ENCODE results near the gene NEK10. TPM values are rescaled to one million over a fixed set of nuclear protein-coding genes. Genes with fewer than 3 reads are reported as not detected.

Gene NEK10
- total RNA-seq, 2 experiments from 2014 or later, result 0.35 to 0.86 TPM

DNA sequence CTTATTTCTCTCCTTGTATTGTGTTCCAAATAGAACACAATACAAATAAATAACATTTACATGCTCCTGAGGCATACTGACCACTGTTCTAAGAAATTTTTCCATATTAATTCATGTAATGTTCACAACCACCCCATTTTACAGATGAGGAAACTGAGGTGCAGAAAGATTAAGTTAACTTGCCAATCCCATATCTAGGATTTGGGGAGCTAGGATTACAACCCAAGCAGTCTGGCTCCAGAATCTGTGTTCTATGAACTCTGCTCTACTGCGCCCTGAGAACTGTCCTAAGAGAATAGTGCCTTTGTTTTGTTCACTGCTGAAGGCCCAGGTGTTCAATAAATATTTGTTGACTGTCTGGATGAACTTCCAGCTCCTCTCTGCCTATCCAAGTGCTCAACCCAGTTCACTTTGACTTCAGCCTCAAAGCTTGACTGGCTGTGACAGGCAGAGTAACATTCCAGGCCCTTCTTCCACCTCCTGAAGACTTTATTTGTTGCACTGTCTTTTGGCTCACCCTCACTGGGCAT lies 3.1 kb downstream of the NEK10 start:
- POLR2A ChIA-PET, result interaction anchor here (1.4 kb wide), 1 partner anchor 12 kb away, joined by 4 read pairs; no protein-coding TSS in a partner anchor

DNA sequence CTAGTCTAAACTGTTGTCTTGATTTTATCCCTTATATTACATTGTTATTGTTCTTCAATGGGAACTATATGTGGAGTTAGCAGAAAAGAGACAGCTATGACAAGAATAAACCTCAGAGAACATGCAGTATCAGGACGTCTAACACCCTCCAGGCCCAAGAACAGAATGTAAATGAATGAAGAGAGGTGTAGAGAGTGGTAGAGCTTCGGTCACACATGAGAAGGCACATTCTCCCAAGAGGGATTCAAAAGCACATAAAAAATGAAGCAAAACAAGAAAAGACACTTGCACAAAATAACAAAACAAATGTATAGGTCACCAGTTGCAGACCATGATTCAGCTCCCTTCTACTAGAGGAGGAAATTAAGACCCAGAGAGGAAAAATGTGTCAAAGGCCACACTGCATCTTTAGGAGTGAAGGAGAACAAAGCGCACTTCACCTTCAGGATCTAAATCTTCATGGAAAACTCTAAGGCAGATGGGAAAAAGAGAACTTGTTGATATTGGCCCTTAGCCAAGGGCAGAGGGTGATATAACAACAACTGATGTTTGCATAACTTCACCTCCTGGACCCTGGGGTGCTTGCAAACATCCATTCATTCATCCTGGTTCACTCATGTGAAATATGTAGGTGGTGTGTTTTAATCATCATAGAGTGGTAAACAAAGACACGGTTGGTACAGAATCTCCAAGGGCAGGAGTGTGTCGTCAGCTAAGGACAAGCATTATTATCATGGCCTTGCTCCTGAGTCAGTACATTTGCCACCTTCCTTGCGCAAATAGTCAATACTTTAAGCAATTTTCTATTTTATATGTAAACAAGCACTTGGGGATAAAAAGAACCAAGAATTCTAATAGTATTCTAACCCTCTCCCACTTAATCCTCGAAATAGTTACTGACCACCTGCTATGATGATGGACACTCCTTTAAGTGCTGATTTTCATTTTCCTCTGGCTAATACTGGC lies 8.8 kb downstream of the NEK10 start:
- Mint-ChIP-seq H3K9me3 (no peaks in the 10 kb centered on the region), H3K4me1 (peaks cover 28% of the 10 kb centered on the region), H3K36me3 (ENCODE audit: low read depth) (no peaks in the 10 kb centered on the region), H3K4me3 (no peak overlapping the region), H3K27me3 (peaks cover 1% of the 10 kb centered on the region), H3K27ac (no peak overlapping the region)
- POLR2A ChIA-PET, result interaction anchor here (1.0 to 1.5 kb wide), 2 partner anchors 9 to 14 kb away, joined by 3 read pairs; no protein-coding TSS in a partner anchor
- CTCF ChIA-PET, result no interaction called here
- DNase-seq, result no peak

More for the DNA sequence above, 3.1 kb downstream of the NEK10 start:
- Mint-ChIP-seq H3K4me1 (peaks cover 18% of the 10 kb centered on the region), H3K27me3 (peaks cover 3% of the 10 kb centered on the region), H3K9me3 (no peaks in the 10 kb centered on the region), H3K27ac (no peak overlapping the region), H3K4me3 (no peak overlapping the region), H3K36me3 (ENCODE audit: low read depth) (no peaks in the 10 kb centered on the region)
- DNase-seq, result no peak
- CTCF ChIA-PET, result interaction anchor here (0.6 to 4.5 kb wide), 3 partner anchors 8 to 136 kb away, joined by 3 to 19 read pairs (median 5); no protein-coding TSS in a partner anchor

DNA sequence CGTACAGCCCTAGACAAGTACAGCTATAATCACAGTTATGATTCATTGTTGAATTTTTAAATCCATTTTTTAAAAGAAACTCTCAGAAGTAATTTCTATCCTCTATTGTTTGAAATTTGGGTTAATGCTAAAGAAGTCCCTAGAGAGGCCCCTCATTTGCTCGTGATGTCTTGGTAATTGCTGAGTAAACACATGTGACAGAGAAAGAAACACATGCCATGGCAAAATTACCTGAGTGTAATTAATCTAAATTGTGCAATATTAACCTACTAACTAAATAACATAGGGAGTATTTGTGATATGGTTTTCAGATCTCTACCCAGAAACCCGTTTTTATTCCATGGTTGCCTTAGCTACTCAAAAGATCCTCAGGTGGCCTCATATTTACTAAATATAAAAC lies 10.8 kb downstream of the NEK10 start:
- no peak overlapping the region for H3K4me3 Mint-ChIP-seq
- H3K36me3 Mint-ChIP-seq (ENCODE audit: low read depth), result no peaks in the 10 kb centered on the region
- ChIA-PET CTCF (interaction anchor here (0.6 to 1.8 kb wide), 17 partner anchors 9 to 354 kb away, joined by 3 to 19 read pairs (median 4); partner anchors contain the start of genes NEK10 and SLC4A7), POLR2A (interaction anchor here (0.8 to 1.3 kb wide), 2 partner anchors 34 to 126 kb away, joined by 3 to 4 read pairs; partner anchors contain the start of gene SLC4A7)
- H3K27ac Mint-ChIP-seq, result peak overlapping the region; percentile 74
- peaks cover 34% of the 10 kb centered on the region for H3K4me1 Mint-ChIP-seq
- no peak for DNase-seq
- H3K9me3 Mint-ChIP-seq, result no peaks in the 10 kb centered on the region
- peaks cover 3% of the 10 kb centered on the region for H3K27me3 Mint-ChIP-seq

- H3K36me3 Mint-ChIP-seq (ENCODE audit: low read depth), result no peaks in the 10 kb centered on the region
- H3K27ac Mint-ChIP-seq, result peak overlapping the region; percentile 74
- CTCF ChIA-PET, result interaction anchor here (0.6 to 1.8 kb wide), 16 partner anchors 9 to 354 kb away, joined by 3 to 19 read pairs (median 4); partner anchors contain the start of genes NEK10 and SLC4A7
- no peak overlapping the region for H3K4me3 Mint-ChIP-seq
- H3K27me3 Mint-ChIP-seq, result peaks cover 3% of the 10 kb centered on the region
- POLR2A ChIA-PET, result interaction anchor here (0.8 to 1.3 kb wide), 2 partner anchors 34 to 127 kb away, joined by 3 to 4 read pairs; partner anchors contain the start of gene SLC4A7
- peaks cover 34% of the 10 kb centered on the region for H3K4me1 Mint-ChIP-seq
- no peaks in the 10 kb centered on the region for H3K9me3 Mint-ChIP-seq
- peak; percentile 68 for DNase-seq
These were observed 11.4 kb downstream of the NEK10 start for GRCh38 chr3:27357665-27358258.

DNA sequence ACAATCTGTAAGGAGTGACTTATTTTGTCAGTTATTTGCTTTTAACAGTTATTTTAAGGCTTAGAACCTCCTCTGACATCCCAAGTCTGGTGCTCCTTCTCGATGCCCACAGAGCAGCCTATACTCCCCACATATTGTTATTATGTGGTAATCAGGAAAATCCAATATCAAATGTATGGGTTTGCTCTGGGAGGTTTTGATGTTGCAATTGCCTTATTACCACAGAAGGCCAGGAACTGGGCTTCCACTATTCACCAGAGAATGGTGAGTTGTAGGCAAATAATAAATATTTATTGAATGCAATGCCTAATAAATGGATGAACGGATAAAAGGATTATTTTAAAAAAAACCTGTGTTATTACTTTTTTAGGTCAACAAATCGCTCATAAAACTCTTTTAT lies 12.2 kb downstream of the NEK10 start:
- peaks cover 3% of the 10 kb centered on the region for H3K27me3 Mint-ChIP-seq
- ChIA-PET POLR2A (no interaction called here), CTCF (no interaction called here)

GRCh38 chr3:27354588-27355203 lies 14.5 kb downstream of the NEK10 start:
- Mint-ChIP-seq H3K4me3 (no peak overlapping the region), H3K9me3 (no peaks in the 10 kb centered on the region), H3K27ac (no peak overlapping the region), H3K36me3 (ENCODE audit: low read depth) (no peaks in the 10 kb centered on the region), H3K27me3 (peaks cover 3% of the 10 kb centered on the region), H3K4me1 (peaks cover 37% of the 10 kb centered on the region)
- POLR2A ChIA-PET, result interaction anchor here (0.7 to 1.0 kb wide), 2 partner anchors 12 to 15 kb away, joined by 4 read pairs; partner anchors contain the start of gene NEK10
- no peak for DNase-seq
- CTCF ChIA-PET, result interaction anchor here (0.6 to 1.2 kb wide), 5 partner anchors 113 to 901 kb away, joined by 3 to 9 read pairs (median 3); no protein-coding TSS in a partner anchor

More for the DNA sequence above, 12.2 kb downstream of the NEK10 start:
- Mint-ChIP-seq H3K9me3 (no peaks in the 10 kb centered on the region), H3K27ac (no peak overlapping the region), H3K4me3 (no peak overlapping the region), H3K4me1 (peaks cover 34% of the 10 kb centered on the region), H3K36me3 (ENCODE audit: low read depth) (no peaks in the 10 kb centered on the region)
- no peak for DNase-seq

DNA sequence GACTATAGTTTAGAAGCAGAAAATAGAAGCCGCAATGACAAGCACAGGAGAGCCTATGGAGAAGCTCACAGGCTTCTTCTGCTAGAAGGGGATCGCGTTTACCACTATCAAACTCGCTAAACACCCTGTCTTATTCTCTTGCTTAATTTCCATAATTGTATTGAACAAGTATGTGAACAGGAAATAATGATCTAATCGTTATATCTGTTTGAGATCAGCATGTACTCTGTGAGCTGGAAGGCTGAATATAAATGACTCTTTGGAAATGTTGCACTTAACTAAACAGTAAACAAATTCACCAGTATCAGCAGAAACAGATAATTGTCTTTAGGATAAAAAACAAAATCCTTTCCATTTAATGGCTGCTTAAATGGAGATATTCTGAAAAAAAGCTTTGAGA lies 15.0 kb downstream of the NEK10 start:
- CTCF ChIA-PET, result interaction anchor here (0.7 to 1.2 kb wide), 3 partner anchors 114 to 358 kb away, joined by 3 to 4 read pairs (median 3); no protein-coding TSS in a partner anchor
- POLR2A ChIA-PET, result interaction anchor here (0.7 kb wide), 1 partner anchor 13 kb away, joined by 4 read pairs; no protein-coding TSS in a partner anchor

GRCh38 chr3:27353221-27353620 lies 16.0 kb downstream of the NEK10 start:
- DNase-seq, result no peak
- ChIA-PET CTCF (no interaction called here), POLR2A (no interaction called here)
- Mint-ChIP-seq H3K36me3 (ENCODE audit: low read depth) (no peaks in the 10 kb centered on the region), H3K9me3 (no peaks in the 10 kb centered on the region), H3K27ac (no peak overlapping the region), H3K4me3 (no peak overlapping the region), H3K4me1 (peaks cover 32% of the 10 kb centered on the region), H3K27me3 (peaks cover 3% of the 10 kb centered on the region)

More for the DNA sequence above, 15.0 kb downstream of the NEK10 start:
- Mint-ChIP-seq H3K27ac (no peak overlapping the region), H3K9me3 (no peaks in the 10 kb centered on the region), H3K4me1 (peaks cover 37% of the 10 kb centered on the region), H3K36me3 (ENCODE audit: low read depth) (no peaks in the 10 kb centered on the region), H3K27me3 (peaks cover 3% of the 10 kb centered on the region), H3K4me3 (no peak overlapping the region)
- DNase-seq, result no peak

DNA sequence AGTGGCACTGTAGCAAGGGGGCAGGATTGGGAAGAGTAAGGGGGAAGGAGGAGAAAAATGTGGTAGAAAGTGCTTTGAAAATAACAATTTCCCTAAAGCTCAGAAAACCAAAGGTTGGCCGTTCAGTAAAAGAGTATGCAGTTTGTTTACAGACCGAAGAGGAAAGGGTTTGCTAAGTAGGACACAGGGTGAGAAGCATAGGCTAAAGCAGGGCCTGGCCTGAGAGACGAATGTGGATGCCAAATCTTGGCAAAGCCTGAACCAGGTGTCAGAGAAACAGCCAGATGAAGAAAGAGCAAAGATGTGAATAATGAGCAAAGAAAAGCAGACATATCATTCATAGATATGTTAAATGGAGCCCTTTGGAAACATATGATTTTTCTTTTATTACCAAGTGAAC lies 17.1 kb downstream of the NEK10 start:
- Mint-ChIP-seq H3K27ac (no peak overlapping the region), H3K36me3 (ENCODE audit: low read depth) (no peaks in the 10 kb centered on the region), H3K4me1 (peaks cover 24% of the 10 kb centered on the region), H3K9me3 (no peaks in the 10 kb centered on the region), H3K27me3 (peaks cover 3% of the 10 kb centered on the region), H3K4me3 (no peak overlapping the region)
- DNase-seq, result no peak
- CTCF ChIA-PET, result no interaction called here
- POLR2A ChIA-PET, result no interaction called here

GRCh38 chr3:27349832-27350231 lies 19.4 kb downstream of the NEK10 start:
- peaks cover 1% of the 10 kb centered on the region for H3K27me3 Mint-ChIP-seq
- peak overlapping the region; percentile 40 for H3K4me3 Mint-ChIP-seq
- DNase-seq, result no peak
- peaks cover 32% of the 10 kb centered on the region for H3K4me1 Mint-ChIP-seq
- H3K9me3 Mint-ChIP-seq, result no peaks in the 10 kb centered on the region
- POLR2A ChIA-PET, result interaction anchor here (1.0 kb wide), 1 partner anchor 9 kb away, joined by 6 read pairs; no protein-coding TSS in a partner anchor
- peak overlapping the region; percentile 18 for H3K27ac Mint-ChIP-seq
- CTCF ChIA-PET, result interaction anchor here (1.3 to 1.7 kb wide), 2 partner anchors 8 to 117 kb away, joined by 5 to 9 read pairs; no protein-coding TSS in a partner anchor
- no peaks in the 10 kb centered on the region for H3K36me3 Mint-ChIP-seq (ENCODE audit: low read depth)

- no peak overlapping the region for H3K4me3 Mint-ChIP-seq
- POLR2A ChIA-PET, result interaction anchor here (0.9 to 1.0 kb wide), 2 partner anchors 23 to 52 kb away, joined by 3 read pairs; partner anchors contain the start of gene NEK10
- no peak overlapping the region for H3K27ac Mint-ChIP-seq
- CTCF ChIA-PET, result interaction anchor here (0.9 to 1.7 kb wide), 5 partner anchors 14 to 335 kb away, joined by 3 to 6 read pairs (median 3); no protein-coding TSS in a partner anchor
- DNase-seq, result no peak
- H3K27me3 Mint-ChIP-seq, result no peaks in the 10 kb centered on the region
- no peaks in the 10 kb centered on the region for H3K36me3 Mint-ChIP-seq (ENCODE audit: low read depth)
- no peaks in the 10 kb centered on the region for H3K9me3 Mint-ChIP-seq
- H3K4me1 Mint-ChIP-seq, result peaks cover 33% of the 10 kb centered on the region
These were observed 23.0 kb downstream of the NEK10 start for GRCh38 chr3:27345959-27346865.
